ENCODE results near the gene STARD7. TPM values are rescaled to one million over a fixed set of nuclear protein-coding genes. Genes with fewer than 3 reads are reported as not detected.

Gene STARD7
- polyA plus RNA-seq, 3 donors = 141 to 150 (median 149) TPM

- DNase-seq (ENCODE audit: low read depth in 3 of 3, low spot score in 2 of 3) = no peak
Observed at GRCh38 chr2:96201338-96201737, 7.3 kb downstream of the STARD7 start.

- DNase-seq (ENCODE audit: low read depth in 3 of 3, low spot score in 2 of 3) = no peak
Observed at GRCh38 chr2:96198921-96199320, 9.7 kb downstream of the STARD7 start.

DNA sequence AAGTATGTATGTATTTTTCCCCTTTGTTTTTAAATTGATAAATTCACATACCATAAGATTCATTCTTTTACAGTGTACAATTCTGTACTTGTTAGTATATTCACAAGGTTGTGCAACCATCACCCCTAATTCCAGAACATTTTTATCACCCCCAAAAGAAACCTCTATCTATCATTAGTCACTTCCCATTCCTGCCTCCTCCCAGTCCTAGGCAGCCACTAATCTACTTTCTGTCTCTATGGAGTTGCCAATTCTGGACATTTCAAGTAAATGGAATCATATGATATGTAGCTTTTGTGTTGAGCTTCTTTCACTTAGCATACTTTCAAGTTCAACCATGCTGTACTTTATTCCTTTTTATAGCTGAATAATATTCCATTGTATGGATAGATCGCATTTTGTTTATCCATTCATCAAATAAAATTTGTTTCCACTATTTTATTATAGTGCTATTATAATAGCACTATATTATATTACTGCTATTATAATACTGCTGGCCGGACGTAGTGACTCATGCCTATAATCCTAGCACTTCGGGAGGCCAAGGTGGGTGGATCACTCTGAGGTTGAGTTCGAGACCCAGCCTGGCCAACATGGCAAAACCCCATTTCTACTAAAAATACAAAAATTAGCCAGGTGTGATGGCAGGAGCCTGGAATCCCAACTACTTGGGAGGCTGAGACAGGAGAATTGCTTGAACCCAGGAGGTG, 10.9 kb downstream of the STARD7 start:
- no peak for DNase-seq (ENCODE audit: low read depth in 3 of 3, low spot score in 2 of 3)

GRCh38 chr2:96195410-96196066, 13.1 kb downstream of the STARD7 start:
- no peak for DNase-seq (ENCODE audit: low read depth in 3 of 3, low spot score in 2 of 3)

DNA sequence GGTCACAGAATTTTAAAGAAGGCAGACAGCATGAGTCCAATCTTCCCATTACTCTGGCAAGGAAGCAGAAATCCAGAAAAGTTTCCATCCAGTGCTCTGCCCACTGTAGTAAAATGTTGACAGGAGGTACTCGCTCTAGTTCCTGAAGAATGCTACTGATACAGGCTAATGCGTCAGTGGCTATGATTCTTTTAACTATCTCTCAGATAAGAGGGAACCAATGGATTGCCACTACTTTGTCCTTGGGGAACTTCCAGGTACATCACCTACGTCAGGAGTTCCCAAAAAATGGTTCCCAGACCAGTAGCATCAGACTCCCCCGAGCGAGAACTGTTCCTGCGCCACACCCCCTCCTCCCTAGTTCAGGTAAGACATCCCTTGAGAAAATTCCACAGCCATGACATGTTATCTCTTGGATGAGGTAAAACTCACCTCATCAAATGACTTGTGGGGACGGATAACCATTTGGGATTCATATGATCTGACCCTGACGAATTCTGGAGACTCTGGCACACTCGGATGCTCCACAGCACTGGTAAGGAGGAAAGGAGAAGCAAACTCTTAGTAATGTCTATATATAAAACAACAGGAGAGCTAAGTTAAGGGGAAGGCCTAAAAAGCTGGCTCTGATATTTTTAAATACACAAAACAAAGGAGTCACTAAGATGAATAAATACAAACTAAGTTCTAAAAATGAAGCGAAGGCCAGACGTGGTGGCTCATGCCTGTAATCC, 16.5 kb downstream of the STARD7 start:
- DNase-seq (ENCODE audit: low read depth in 3 of 3, low spot score in 2 of 3) = no peak

DNA sequence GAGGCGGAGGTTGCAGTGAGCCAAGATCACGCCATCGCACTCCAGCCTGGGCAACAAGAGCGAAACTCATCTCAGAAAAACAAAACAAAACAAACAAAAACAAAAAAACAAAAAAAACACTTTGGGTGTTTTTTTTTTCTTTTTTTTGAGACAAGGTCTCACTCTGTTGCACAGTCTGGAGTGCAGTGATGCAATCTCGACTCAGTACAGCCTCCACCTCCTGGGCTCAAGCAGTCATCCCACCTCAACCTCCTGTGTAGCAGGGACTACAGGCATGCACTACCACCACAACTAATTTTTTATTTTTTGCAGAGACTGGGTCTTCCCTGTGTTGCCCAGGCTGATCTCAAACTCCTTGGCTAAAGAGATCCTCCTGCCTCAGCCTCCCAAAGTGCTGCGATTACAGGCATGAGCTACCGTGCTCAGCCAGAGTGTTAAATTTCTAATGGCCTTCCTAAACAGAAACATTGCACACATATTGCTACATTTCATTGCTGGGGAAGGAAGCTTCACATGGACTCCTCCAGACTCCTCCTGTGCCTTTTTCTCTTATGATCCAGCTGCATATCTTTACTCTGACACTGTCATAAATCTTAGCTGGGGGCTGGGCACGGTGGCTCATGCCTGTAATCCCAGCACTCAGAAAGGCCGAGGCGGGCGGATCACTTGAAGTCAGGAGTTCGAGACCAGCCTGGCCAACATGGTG, 19.7 kb downstream of the STARD7 start:
- DNase-seq (ENCODE audit: low read depth in 3 of 3, low spot score in 2 of 3) = no peak

DNA sequence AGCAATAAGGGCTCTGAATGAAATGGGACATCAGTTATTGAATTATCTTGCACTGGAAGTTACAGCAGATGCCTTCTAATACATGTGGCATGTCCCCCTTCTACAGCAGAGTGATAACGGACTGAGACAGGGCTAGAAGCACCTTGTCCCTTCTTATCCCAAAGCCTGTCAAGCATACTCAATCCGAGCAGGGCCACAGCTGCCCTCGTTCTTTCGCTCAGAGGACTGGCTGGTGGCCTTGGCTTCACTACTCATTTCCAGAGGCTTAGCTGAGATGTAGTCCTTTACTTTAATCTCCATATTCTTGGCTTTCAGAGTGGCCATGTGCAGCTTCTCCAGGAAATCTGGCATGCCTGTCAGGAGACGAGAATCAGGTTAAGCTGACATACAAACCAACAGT, 22.1 kb downstream of the STARD7 start:
- no peak for DNase-seq (ENCODE audit: low read depth in 3 of 3, low spot score in 2 of 3)

DNA sequence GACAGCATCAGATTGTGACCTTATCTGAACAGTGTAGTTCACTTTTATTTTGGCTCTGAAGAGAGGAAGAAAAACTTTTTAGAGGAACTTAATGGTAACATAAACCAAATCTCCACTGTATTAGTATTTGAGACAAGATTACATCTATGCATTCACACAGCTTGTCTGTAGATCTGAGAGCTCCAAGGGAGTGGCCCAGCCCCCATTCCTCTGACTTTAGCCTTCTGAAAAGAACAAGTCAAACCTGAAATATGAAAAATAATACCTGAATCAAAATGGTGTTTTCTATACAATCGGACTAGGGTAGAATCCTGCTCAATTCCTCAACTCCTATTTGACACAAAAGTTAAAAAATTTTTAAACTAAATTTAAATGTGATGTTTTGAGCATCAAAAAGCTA, 23.1 kb downstream of the STARD7 start:
- DNase-seq (ENCODE audit: low read depth in 3 of 3, low spot score in 2 of 3) = no peak

- no peak for DNase-seq (ENCODE audit: low read depth in 3 of 3, low spot score in 2 of 3)
Observed at GRCh38 chr2:96184989-96185388, 23.6 kb downstream of the STARD7 start.

DNA sequence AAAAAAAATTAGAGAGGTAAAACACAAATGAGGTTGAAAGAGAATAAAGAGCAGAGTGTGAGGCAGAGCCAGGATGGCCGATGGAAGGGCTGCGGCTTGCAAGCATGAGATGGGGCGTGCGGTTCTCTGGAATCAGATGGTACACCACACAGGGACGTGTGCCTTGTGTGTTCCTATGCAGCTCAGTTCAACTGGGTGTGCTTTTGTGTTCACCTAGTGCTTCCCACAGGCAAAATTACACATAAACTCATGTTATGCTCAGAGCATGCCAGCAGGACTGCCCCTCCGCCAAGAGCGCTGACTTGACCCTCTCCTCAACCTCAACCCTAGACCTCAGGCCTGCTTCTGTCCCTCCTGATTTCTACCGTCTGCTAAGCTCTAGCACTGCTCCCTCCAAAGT, 24.4 kb downstream of the STARD7 start:
- no peak for DNase-seq (ENCODE audit: low read depth in 3 of 3, low spot score in 2 of 3)

GRCh38 chr2:96181529-96181928, 27.1 kb downstream of the STARD7 start:
- DNase-seq (ENCODE audit: low read depth in 3 of 3, low spot score in 2 of 3) = no peak

- DNase-seq (ENCODE audit: low read depth in 3 of 3, low spot score in 2 of 3) = no peak
Observed at GRCh38 chr2:96180521-96180920, 28.1 kb downstream of the STARD7 start.

GRCh38 chr2:96180002-96180401, 28.6 kb downstream of the STARD7 start:
- DNase-seq (ENCODE audit: low read depth in 3 of 3, low spot score in 2 of 3) = no peak

GRCh38 chr2:96176661-96177060, 32.0 kb downstream of the STARD7 start:
- DNase-seq (ENCODE audit: low read depth in 3 of 3, low spot score in 2 of 3) = no peak

- DNase-seq (ENCODE audit: low read depth in 3 of 3, low spot score in 2 of 3) = no peak
Observed at GRCh38 chr2:96175951-96176350, 32.7 kb downstream of the STARD7 start.

DNA sequence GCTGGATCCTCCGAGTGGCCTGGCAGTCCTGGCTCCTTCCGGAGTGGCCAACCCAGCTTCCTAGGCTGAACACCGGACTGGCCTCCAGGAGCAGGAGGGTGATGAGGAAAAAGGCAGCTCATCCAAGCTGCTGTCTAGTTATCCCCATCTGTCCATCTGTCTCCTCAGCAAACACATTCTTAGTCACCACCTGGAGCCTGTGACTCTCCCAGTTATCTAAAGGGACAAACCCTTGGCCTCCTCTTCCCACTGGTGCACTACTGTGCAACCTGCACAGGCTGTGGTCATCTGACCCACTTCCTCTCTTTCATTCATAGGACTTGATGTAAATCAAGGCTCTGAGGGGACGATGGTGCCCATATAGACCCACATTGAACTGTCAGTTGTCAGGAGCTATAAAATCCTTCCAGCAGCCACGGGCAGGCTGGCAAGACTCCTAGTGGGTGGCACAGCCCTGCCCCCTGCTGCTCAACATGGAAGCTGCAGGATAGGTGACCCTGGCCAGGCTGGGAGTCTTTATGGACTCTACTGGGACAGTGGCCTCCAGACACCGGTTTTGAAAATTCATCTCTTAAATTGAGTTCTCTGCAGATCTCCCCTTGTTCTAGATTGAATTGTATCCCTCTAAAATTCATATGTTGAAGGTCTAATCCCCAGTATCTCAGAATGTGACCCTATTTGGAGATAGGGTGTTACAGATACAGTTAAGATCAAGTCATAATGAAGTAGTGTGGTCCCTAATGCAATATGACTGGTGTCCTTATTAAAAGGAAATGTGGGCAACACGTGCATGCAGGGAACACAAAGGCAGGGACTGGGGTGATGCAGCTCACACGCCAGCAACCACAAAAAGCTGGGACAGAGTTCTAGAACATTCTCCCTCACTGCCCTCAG, 34.1 kb downstream of the STARD7 start:
- DNase-seq (ENCODE audit: low read depth in 3 of 3, low spot score in 2 of 3) = peak in 2 of 3 donors; percentile 31 to 32

- DNase-seq (ENCODE audit: low read depth in 3 of 3, low spot score in 2 of 3) = no peak
Observed at GRCh38 chr2:96171831-96172230, 36.8 kb downstream of the STARD7 start.

DNA sequence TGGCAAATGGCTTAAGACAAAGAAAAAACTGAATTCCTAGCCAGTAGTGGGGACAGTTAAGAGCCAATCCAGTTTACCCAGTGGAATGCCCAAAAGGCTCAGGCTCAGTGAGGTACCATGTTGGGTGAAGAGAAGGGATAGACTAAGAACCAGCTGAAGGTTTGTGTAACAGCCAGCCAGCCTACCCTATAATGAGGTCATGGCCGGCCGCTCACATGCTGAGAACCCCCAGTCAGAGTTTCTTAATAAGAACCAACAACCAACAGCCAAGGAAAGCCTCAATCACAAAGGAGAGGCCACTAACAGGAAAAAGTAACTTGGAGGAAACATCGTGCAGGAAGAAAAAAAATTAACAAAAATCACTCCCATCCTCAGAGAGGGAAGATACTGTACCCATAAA, 38.0 kb downstream of the STARD7 start:
- no peak for DNase-seq (ENCODE audit: low read depth in 3 of 3, low spot score in 2 of 3)

GRCh38 chr2:96169868-96170507, 38.6 kb downstream of the STARD7 start:
- DNase-seq (ENCODE audit: low read depth in 3 of 3, low spot score in 2 of 3) = no peak

Measured in right renal cortex interstitium (tissue), 3 donors.